ENCODE results near the gene TNS4. TPM values are rescaled to one million over a fixed set of nuclear protein-coding genes. Genes with fewer than 3 reads are reported as not detected.

The TNS4 gene
- total RNA-seq, 4 donors from 2014 or later: 730 to 1,745 (median 1,078) TPM

GRCh38 chr17:40517286-40517662 lies 15.9 kb upstream of the TNS4 start:
- Histone ChIP-seq H3K4me3 (peak overlapping the region; percentile 12), H3K9me3 (no peaks in the 10 kb centered on the region), H3K27ac (peak overlapping the region; percentile 1), H3K27me3 (no peaks in the 10 kb centered on the region), H3K36me3 (no peaks in the 10 kb centered on the region), H3K4me1 (peaks cover 75% of the 10 kb centered on the region)
- peak; percentile 25 to 35 for DNase-seq (ENCODE audit: low spot score in 2 of 2)
- 74% methylated on average over 2 of the region's 2 CpGs for whole genome bisulfite sequencing
- TF ChIP-seq POLR2AphosphoS5 (IDR thresholded peaks at IDR 0.05) (no peak), EP300 (IDR thresholded peaks at IDR 0.05) (no peak), POLR2A (IDR thresholded peaks at IDR 0.05) (no peak), CTCF (IDR thresholded peaks at IDR 0.05) (no peak)

GRCh38 chr17:40516581-40517285 lies 15.3 kb upstream of the TNS4 start:
- peak overlapping the region; percentile 1 for H3K27ac ChIP-seq
- peak; percentile 60 to 65 for DNase-seq (ENCODE audit: low spot score in 2 of 2)

GRCh38 chr17:40515491-40516041 lies 14.1 kb upstream of the TNS4 start:
- Histone ChIP-seq H3K36me3 (no peaks in the 10 kb centered on the region), H3K27ac (no peak overlapping the region), H3K9me3 (no peaks in the 10 kb centered on the region), H3K4me1 (peaks cover 78% of the 10 kb centered on the region), H3K27me3 (no peaks in the 10 kb centered on the region), H3K4me3 (no peak overlapping the region)
- DNase-seq (ENCODE audit: low spot score in 2 of 2): peak; percentile 45 to 48
- no peak for TF ChIP-seq EP300 (IDR thresholded peaks at IDR 0.05)
- no peak for TF ChIP-seq CTCF (IDR thresholded peaks at IDR 0.05)
- TF ChIP-seq POLR2AphosphoS5 (IDR thresholded peaks at IDR 0.05): no peak
- no peak for TF ChIP-seq POLR2A (IDR thresholded peaks at IDR 0.05)
- 78% methylated on average over 11 of the region's 11 CpGs for WGBS

More at GRCh38 chr17:40516581-40517285, 15.3 kb upstream of the TNS4 start:
- no peak for TF ChIP-seq POLR2A (IDR thresholded peaks at IDR 0.05)
- TF ChIP-seq CTCF (IDR thresholded peaks at IDR 0.05): no peak
- no peak for TF ChIP-seq POLR2AphosphoS5 (IDR thresholded peaks at IDR 0.05)
- no peak for TF ChIP-seq EP300 (IDR thresholded peaks at IDR 0.05)
- H3K4me3 ChIP-seq: peak overlapping the region; percentile 12
- WGBS: 31% methylated on average over 3 of the region's 3 CpGs
- peaks cover 78% of the 10 kb centered on the region for H3K4me1 ChIP-seq
- no peaks in the 10 kb centered on the region for H3K36me3 ChIP-seq
- H3K9me3 ChIP-seq: no peaks in the 10 kb centered on the region
- H3K27me3 ChIP-seq: no peaks in the 10 kb centered on the region

- Histone ChIP-seq H3K27me3 (no peaks in the 10 kb centered on the region), H3K27ac (no peak overlapping the region), H3K9me3 (no peaks in the 10 kb centered on the region), H3K36me3 (no peaks in the 10 kb centered on the region), H3K4me3 (no peak overlapping the region), H3K4me1 (peaks cover 78% of the 10 kb centered on the region)
- no peak for TF ChIP-seq EP300 (IDR thresholded peaks at IDR 0.05)
- no peak for TF ChIP-seq CTCF (IDR thresholded peaks at IDR 0.05)
- TF ChIP-seq POLR2A (IDR thresholded peaks at IDR 0.05): no peak
- TF ChIP-seq POLR2AphosphoS5 (IDR thresholded peaks at IDR 0.05): no peak
- 77% methylated on average over 4 of the region's 4 CpGs for WGBS
- DNase-seq (ENCODE audit: low spot score in 2 of 2): peak; percentile 27 to 55
Observed at GRCh38 chr17:40515011-40515410, 13.6 kb upstream of the TNS4 start.

- Histone ChIP-seq H3K27me3 (no peaks in the 10 kb centered on the region), H3K4me1 (peaks cover 75% of the 10 kb centered on the region), H3K4me3 (no peak overlapping the region), H3K27ac (no peak overlapping the region), H3K36me3 (no peaks in the 10 kb centered on the region), H3K9me3 (no peaks in the 10 kb centered on the region)
- DNase-seq (ENCODE audit: low spot score in 2 of 2): peak; percentile 44 to 50
- 81% methylated on average over 7 of the region's 7 CpGs for WGBS
- no peak for TF ChIP-seq EP300 (IDR thresholded peaks at IDR 0.05)
- TF ChIP-seq POLR2A (IDR thresholded peaks at IDR 0.05): no peak
- TF ChIP-seq CTCF (IDR thresholded peaks at IDR 0.05): no peak
- TF ChIP-seq POLR2AphosphoS5 (IDR thresholded peaks at IDR 0.05): no peak
Observed at GRCh38 chr17:40514013-40514875, 12.8 kb upstream of the TNS4 start.

Measured in suprapubic skin (tissue), 4 donors.